ENCODE data around the gene EPHB2.

The EPHB2 gene

DNA sequence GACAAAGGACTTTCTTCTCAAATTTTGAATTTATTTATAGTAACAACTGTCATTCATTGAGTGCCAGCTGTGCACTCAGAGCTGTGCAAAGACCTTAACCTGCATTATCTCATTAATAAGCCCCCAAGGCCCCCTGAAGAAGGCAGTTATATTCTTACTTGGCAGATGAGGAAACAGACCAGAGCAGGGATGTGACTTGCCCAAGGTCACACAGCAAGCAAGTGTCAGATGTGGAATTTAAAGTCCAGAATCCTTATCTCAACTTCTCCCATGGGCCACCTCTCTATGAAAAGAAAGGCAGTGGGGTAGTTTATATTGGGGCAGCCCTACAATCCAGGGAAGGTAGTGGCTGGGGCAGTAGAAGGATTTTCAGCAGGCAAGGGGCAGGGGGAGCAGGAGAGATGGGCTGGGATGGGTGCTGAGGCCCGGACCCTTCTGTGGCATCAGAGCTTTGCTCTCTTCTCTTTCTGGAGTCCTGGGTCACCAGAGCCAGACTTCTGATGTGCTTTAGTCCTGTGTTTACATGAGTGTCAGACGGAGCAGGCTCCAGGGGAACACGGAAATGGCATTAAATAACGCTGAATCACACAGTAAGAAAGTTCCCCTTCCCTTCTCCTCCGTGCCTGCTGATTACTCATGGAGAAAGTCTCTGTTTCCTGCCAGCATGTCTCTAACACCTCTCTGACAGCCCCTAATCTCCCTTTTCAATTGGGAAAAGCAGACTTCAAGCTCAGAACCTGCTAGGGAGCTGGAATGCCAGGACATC, 39.5 kb downstream of the EPHB2 start:
- peak overlapping the region in 2 of 10 experiments; percentile 22 to 37; a peak in 2 of 20 replicates for H3K4me3 ChIP-seq
- TF ChIP-seq Cebpa-rat (IDR thresholded peaks at IDR 0.05), result no peak
- H3K27ac ChIP-seq, result peak overlapping the region; percentile 52 to 89 (median 82)
- H4K20me1 ChIP-seq, result no peaks in the 10 kb centered on the region
- peak overlapping the region; percentile 59 to 83 (median 73) for H3K4me2 ChIP-seq
- H3K36me3 ChIP-seq, result no peaks in the 10 kb centered on the region
- H3K4me1 ChIP-seq, result peaks cover 15 to 52% (median 33%) of the 10 kb centered on the region in 10 experiments
- peak overlapping the region in 10 of 11 experiments; percentile 47 to 75 (median 68); a peak in 19 of 22 replicates for H3K9ac ChIP-seq
- H3K9me3 ChIP-seq (replicated peaks in 1 of 11), result no peaks in the 10 kb centered on the region
- H3K27me3 ChIP-seq, result no peaks in the 10 kb centered on the region

- H4K20me1 ChIP-seq, result no peaks in the 10 kb centered on the region
- no peaks in the 10 kb centered on the region for H3K9me3 ChIP-seq (replicated peaks in 1 of 11)
- H3K36me3 ChIP-seq, result no peaks in the 10 kb centered on the region
- peak overlapping the region in 10 of 11 experiments; percentile 47 to 75 (median 68); a peak in 18 of 22 replicates for H3K9ac ChIP-seq
- TF ChIP-seq Cebpa-rat (IDR thresholded peaks at IDR 0.05), result no peak
- H3K4me2 ChIP-seq, result peak overlapping the region; percentile 59 to 83 (median 73)
- peak overlapping the region; percentile 52 to 89 (median 82); a peak in 18 of 22 replicates for H3K27ac ChIP-seq
- H3K27me3 ChIP-seq, result no peaks in the 10 kb centered on the region
- H3K4me1 ChIP-seq, result peaks cover 15 to 48% (median 32%) of the 10 kb centered on the region in 10 experiments
- no peak overlapping the region for H3K4me3 ChIP-seq
Measured at GRCh38 chr1:22750685-22751051, 40.0 kb downstream of the EPHB2 start.

GRCh38 chr1:22751124-22751531, 40.5 kb downstream of the EPHB2 start:
- Histone ChIP-seq H3K27me3 (no peaks in the 10 kb centered on the region), H3K4me3 (no peak overlapping the region), H3K4me2 (peak overlapping the region in 9 of 11 experiments; percentile 62 to 83 (median 75); a peak in 16 of 22 replicates), H3K27ac (peak overlapping the region in 8 of 11 experiments; percentile 70 to 89 (median 82); a peak in 11 of 22 replicates), H3K9me3 (replicated peaks in 1 of 11) (no peaks in the 10 kb centered on the region), H3K36me3 (no peaks in the 10 kb centered on the region), H3K9ac (peak overlapping the region in 1 of 11 experiments; percentile 60; a peak in 2 of 22 replicates), H4K20me1 (0 out of 22 replicates have a peak, but pooled peaks cover 0 to 2% (median 0%) of the 10 kb centered on the region in 11 experiments), H3K4me1 (peaks cover 15 to 43% (median 29%) of the 10 kb centered on the region in 10 experiments)
- TF ChIP-seq Cebpa-rat (IDR thresholded peaks at IDR 0.05), result no peak

- no peak for TF ChIP-seq Cebpa-rat (IDR thresholded peaks at IDR 0.05)
- 0 out of 22 replicates have a peak, but pooled peaks cover 0 to 9% (median 0%) of the 10 kb centered on the region in 11 experiments for H4K20me1 ChIP-seq
- H3K27ac ChIP-seq, result no peak overlapping the region
- no peaks in the 10 kb centered on the region for H3K36me3 ChIP-seq
- no peak overlapping the region for H3K4me2 ChIP-seq
- H3K9ac ChIP-seq, result no peak overlapping the region
- no peak overlapping the region for H3K4me3 ChIP-seq
- H3K4me1 ChIP-seq, result peaks cover 15 to 31% (median 22%) of the 10 kb centered on the region in 10 experiments
- no peaks in the 10 kb centered on the region for H3K27me3 ChIP-seq
- H3K9me3 ChIP-seq (replicated peaks in 1 of 11), result no peaks in the 10 kb centered on the region
Measured at GRCh38 chr1:22752339-22752738, 41.7 kb downstream of the EPHB2 start.

- H3K9ac ChIP-seq, result no peak overlapping the region
- no peak for TF ChIP-seq Cebpa-rat (IDR thresholded peaks at IDR 0.05)
Measured at GRCh38 chr1:22753481-22753971, 42.9 kb downstream of the EPHB2 start.

GRCh38 chr1:22754106-22754768, 43.6 kb downstream of the EPHB2 start:
- H3K27ac ChIP-seq, result no peak overlapping the region
- 0 out of 22 replicates have a peak, but pooled peaks cover 0 to 11% (median 0%) of the 10 kb centered on the region in 11 experiments for H4K20me1 ChIP-seq
- H3K4me3 ChIP-seq, result no peak overlapping the region
- H3K36me3 ChIP-seq, result no peaks in the 10 kb centered on the region
- H3K4me1 ChIP-seq, result peaks cover 15 to 25% (median 20%) of the 10 kb centered on the region in 10 experiments
- no peaks in the 10 kb centered on the region for H3K9me3 ChIP-seq (replicated peaks in 1 of 11)
- TF ChIP-seq Cebpa-rat (IDR thresholded peaks at IDR 0.05), result no peak
- H3K9ac ChIP-seq, result no peak overlapping the region
- H3K27me3 ChIP-seq, result no peaks in the 10 kb centered on the region
- H3K4me2 ChIP-seq, result no peak overlapping the region; a peak in 1 of 22 replicates

More at GRCh38 chr1:22753481-22753971, 42.9 kb downstream of the EPHB2 start:
- H3K27ac ChIP-seq, result no peak overlapping the region
- H3K4me3 ChIP-seq, result no peak overlapping the region
- H3K36me3 ChIP-seq, result no peaks in the 10 kb centered on the region
- H3K9me3 ChIP-seq (replicated peaks in 1 of 11), result no peaks in the 10 kb centered on the region
- peaks cover 15 to 25% (median 20%) of the 10 kb centered on the region in 10 experiments for H3K4me1 ChIP-seq
- no peaks in the 10 kb centered on the region for H3K27me3 ChIP-seq
- H3K4me2 ChIP-seq, result no peak overlapping the region
- H4K20me1 ChIP-seq, result 0 out of 22 replicates have a peak, but pooled peaks cover 0 to 9% (median 0%) of the 10 kb centered on the region in 11 experiments

- Histone ChIP-seq H3K36me3 (no peaks in the 10 kb centered on the region), H3K9ac (peak overlapping the region in 1 of 11 experiments; percentile 7; a peak in 1 of 22 replicates), H3K4me3 (no peak overlapping the region), H4K20me1 (peaks cover 0 to 17% (median 0%) of the 10 kb centered on the region in 11 experiments; a peak in 1 of 22 replicates), H3K27me3 (no peaks in the 10 kb centered on the region), H3K27ac (no peak overlapping the region), H3K4me2 (no peak overlapping the region), H3K4me1 (peaks cover 12 to 19% (median 16%) of the 10 kb centered on the region in 10 experiments), H3K9me3 (replicated peaks in 1 of 11) (no peaks in the 10 kb centered on the region)
- no peak for TF ChIP-seq Cebpa-rat (IDR thresholded peaks at IDR 0.05)
Measured at GRCh38 chr1:22754824-22755223, 44.2 kb downstream of the EPHB2 start.

GRCh38 chr1:22755641-22756040, 45.0 kb downstream of the EPHB2 start:
- no peak overlapping the region for H3K27ac ChIP-seq
- H3K27me3 ChIP-seq, result no peaks in the 10 kb centered on the region
- peaks cover 0 to 25% (median 0%) of the 10 kb centered on the region in 11 experiments; a peak in 3 of 22 replicates for H4K20me1 ChIP-seq
- no peak for TF ChIP-seq Cebpa-rat (IDR thresholded peaks at IDR 0.05)
- no peak overlapping the region for H3K4me2 ChIP-seq
- no peaks in the 10 kb centered on the region for H3K36me3 ChIP-seq
- H3K4me1 ChIP-seq, result peaks cover 4 to 10% (median 7%) of the 10 kb centered on the region in 10 experiments
- no peaks in the 10 kb centered on the region for H3K9me3 ChIP-seq (replicated peaks in 1 of 11)
- H3K4me3 ChIP-seq, result no peak overlapping the region
- no peak overlapping the region for H3K9ac ChIP-seq
